ENCODE measurements around the gene C22orf23. TPM values are rescaled to one million over a fixed set of nuclear protein-coding genes. Genes with fewer than 3 reads are reported as not detected.

C22orf23 gene
- total RNA-seq, 1 donor: not detected

DNA sequence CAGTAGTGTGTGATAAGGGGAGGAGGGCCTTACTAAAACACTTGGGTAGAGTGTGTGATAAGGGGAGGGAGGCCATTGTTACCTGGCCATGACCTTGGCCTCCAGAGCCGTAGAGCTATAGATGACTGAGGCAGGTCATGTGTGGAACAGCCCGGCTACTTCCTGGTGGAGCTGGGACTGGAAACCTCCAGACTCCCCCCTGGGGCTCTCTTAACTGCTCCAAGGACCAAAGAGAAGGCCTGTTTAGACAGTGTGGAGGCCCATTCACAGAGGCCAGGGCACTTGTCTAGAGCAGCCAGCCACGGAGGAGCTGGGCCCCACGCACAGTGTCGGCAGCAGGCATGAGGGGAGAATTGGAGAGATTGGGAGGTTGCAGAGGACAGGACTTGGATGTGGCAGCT is 59.8 kb downstream of the C22orf23 start:
- TF ChIP-seq, protein P1, sequence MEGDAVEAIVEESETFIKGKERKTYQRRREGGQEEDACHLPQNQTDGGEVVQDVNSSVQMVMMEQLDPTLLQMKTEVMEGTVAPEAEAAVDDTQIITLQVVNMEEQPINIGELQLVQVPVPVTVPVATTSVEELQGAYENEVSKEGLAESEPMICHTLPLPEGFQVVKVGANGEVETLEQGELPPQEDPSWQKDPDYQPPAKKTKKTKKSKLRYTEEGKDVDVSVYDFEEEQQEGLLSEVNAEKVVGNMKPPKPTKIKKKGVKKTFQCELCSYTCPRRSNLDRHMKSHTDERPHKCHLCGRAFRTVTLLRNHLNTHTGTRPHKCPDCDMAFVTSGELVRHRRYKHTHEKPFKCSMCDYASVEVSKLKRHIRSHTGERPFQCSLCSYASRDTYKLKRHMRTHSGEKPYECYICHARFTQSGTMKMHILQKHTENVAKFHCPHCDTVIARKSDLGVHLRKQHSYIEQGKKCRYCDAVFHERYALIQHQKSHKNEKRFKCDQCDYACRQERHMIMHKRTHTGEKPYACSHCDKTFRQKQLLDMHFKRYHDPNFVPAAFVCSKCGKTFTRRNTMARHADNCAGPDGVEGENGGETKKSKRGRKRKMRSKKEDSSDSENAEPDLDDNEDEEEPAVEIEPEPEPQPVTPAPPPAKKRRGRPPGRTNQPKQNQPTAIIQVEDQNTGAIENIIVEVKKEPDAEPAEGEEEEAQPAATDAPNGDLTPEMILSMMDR (IDR thresholded peaks at IDR 0.05; ENCODE audit: insufficient read depth, low read depth, low read length): no peak
- no peak overlapping the region for H3K4me3 ChIP-seq (ENCODE audit: low read depth, low read length)
- no peak for DNase-seq (ENCODE audit: low read depth)

Other genes starting within 250 kb of the C22orf23 start
- 20.3 and 31.1 TPM in 2 replicates for gene GCAT, start 145.7 kb downstream of the C22orf23 start, total RNA-seq
- under 0.01 TPM in 1 of 2 replicates, not detected in the other for gene GALR3, start 130.2 kb downstream of the C22orf23 start, total RNA-seq
- gene ANKRD54, start 109.3 kb downstream of the C22orf23 start, total RNA-seq: 24.8 and 28.5 TPM in 2 replicates
- 230 and 285 TPM in 2 replicates for gene EIF3L, start 104.2 kb downstream of the C22orf23 start, total RNA-seq
- gene MICALL1, start 47.3 kb downstream of the C22orf23 start, total RNA-seq: 39.3 and 47.9 TPM in 2 replicates
- 28.9 and 34.5 TPM in 2 replicates for gene POLR2F, start 98 bp upstream of the C22orf23 start, total RNA-seq
- gene SOX10, start 31.0 kb upstream of the C22orf23 start, total RNA-seq: not detected in 2 replicates
- 14.2 TPM in 2 replicates for gene PICK1, start 103.8 kb upstream of the C22orf23 start, total RNA-seq
- gene SLC16A8, start 130.6 kb upstream of the C22orf23 start, total RNA-seq: under 0.01 TPM in 1 of 2 replicates, not detected in the other
- gene BAIAP2L2, start 157.1 kb upstream of the C22orf23 start, total RNA-seq: 2.3 and 3.0 TPM in 2 replicates
- 10.0 and 10.8 TPM in 2 replicates for gene PLA2G6, start 228.2 kb upstream of the C22orf23 start, total RNA-seq
- gene MAFF, start 248.4 kb upstream of the C22orf23 start, total RNA-seq: 17.1 and 19.4 TPM in 2 replicates